K562 (cell line): ENCODE data around the gene SIKE1. TPM values are rescaled to one million over a fixed set of nuclear protein-coding genes. Genes with fewer than 3 reads are reported as not detected.

Experiments
- ARID1B ChIP-seq: fragments of 450-650 bp; IDR thresholded peaks from 2 replicates; pipeline ENCODE4 v1.6.1; 2016; ENCODE audit warnings: antibody characterized with exemption, mild to moderate bottlenecking, inconsistent platforms
- FOXK2 ChIP-seq, 2 experiments: fragments of 450-650 bp; IDR thresholded peaks in 1 of 2; conservative IDR thresholded peaks in 1 of 2; 2 replicates each; pipeline ENCODE4 v1.6.1; 2016; ENCODE audit warnings: low read depth in 2 of 2, mild to moderate bottlenecking in 1 of 2
- GATA2 ChIP-seq: sonication (generic); formaldehyde crosslinking; IDR thresholded peaks from 2 replicates; pipeline ENCODE4 v1.4.0; 2020; ENCODE audit warnings: mild to moderate bottlenecking, missing genetic modification reagents
- GTF2E2 ChIP-seq: fragments of 200-800 bp; sonication (Bioruptor generic); IDR thresholded peaks from 2 replicates; pipeline ENCODE4 v1.6.1; 2016; ENCODE audit warnings: missing genetic modification characterization, missing compliant biosample characterization
- HEY1 ChIP-seq: fragments of 250-450 bp; sonication (Bioruptor Pico); IDR thresholded peaks from 2 replicates; pipeline ENCODE4 v1.5.0; 2020; ENCODE audit warnings: mild to moderate bottlenecking, moderate library complexity, borderline replicate concordance
- PHTF2 ChIP-seq: fragments of 250-450 bp; sonication (Bioruptor Pico); IDR thresholded peaks from 2 replicates; pipeline ENCODE4 v1.5.0; 2021; ENCODE audit warnings: mild to moderate bottlenecking
- SMAD4 ChIP-seq: fragments of 250-450 bp; sonication (Bioruptor Pico); conservative IDR thresholded peaks from 2 replicates; pipeline ENCODE4 v1.8.0; 2021; ENCODE audit warnings: inconsistent platforms, mild to moderate bottlenecking, moderate library complexity
- SMC3 ChIP-seq: conservative IDR thresholded peaks from 2 replicates; pipeline ENCODE4 v1.6.1; 2011; ENCODE audit warnings: low read depth, low read length, improper control_type of control experiment; ENCODE audit not compliant: insufficient read depth
- ZBTB26 ChIP-seq: fragments of 450-650 bp; formaldehyde crosslinking; IDR thresholded peaks from 2 replicates; pipeline ENCODE4 v1.4.0; 2022; ENCODE audit warnings: missing genetic modification characterization
- ZNF140 ChIP-seq: fragments of 250-450 bp; sonication (Bioruptor Pico); IDR thresholded peaks from 2 replicates; pipeline ENCODE4 v1.8.0; 2021; ENCODE audit warnings: moderate library complexity, mild to moderate bottlenecking, inconsistent platforms
- ZNF354B ChIP-seq: fragments of 250-450 bp; sonication (Bioruptor Pico); IDR thresholded peaks from 2 replicates; pipeline ENCODE4 v1.4.0; 2020
- ZNF609 ChIP-seq: sonication (generic); formaldehyde crosslinking; IDR thresholded peaks from 2 replicates; pipeline ENCODE4 v1.8.1; 2023; ENCODE audit warnings: missing genetic modification reagents, mild to moderate bottlenecking, borderline replicate concordance
- ZNF655 ChIP-seq: fragments of 250-450 bp; sonication (Bioruptor Pico); IDR thresholded peaks from 2 replicates; pipeline ENCODE4 v1.5.0; 2021
- ZNF79 ChIP-seq: fragments of 250-450 bp; sonication (Bioruptor Pico); IDR thresholded peaks from 2 replicates; pipeline ENCODE4 v1.4.0; 2020; ENCODE audit warnings: low read depth, mild to moderate bottlenecking, moderate library complexity
- polyA plus RNA-seq, 8 experiments: library from polyadenylated mRNA; depleted of rRNA in 4 of 8; stranded (reverse) in 5 of 8; unstranded in 3 of 8; fragments of >200 nt; fragmentation: Nextera tagmentation in 2 of 8; fragmentation: Illumina TruSeq in 1 of 8; extraction: Ambion mirVana in 2 of 8; extraction: Trizol in 1 of 8; gene quantifications; 2 replicates each; pipeline versions ENCODE4 v1.2.1 to v1.2.3, GENCODE V29; 2011 to 2014; ENCODE audit warnings: inconsistent platforms in 1 of 8, missing spikeins in 1 of 8
- total RNA-seq, 7 experiments: library from RNA; depleted of rRNA in 6 of 7; stranded (reverse); fragments of >200 nt in 6 of 7; fragmentation: Illumina TruSeq in 2 of 7; extraction: Trizol in 2 of 7; gene quantifications; 2 replicates each; pipeline versions ENCODE4 v1.2.1 to v1.2.3, GENCODE V29; 2011 to 2021; ENCODE audit warnings: low replicate concordance in 1 of 7
- TF ChIP-seq, protein P1 (sequence below), 2 experiments: fragments of 450-650 bp in 1 of 2; sonication (generic) in 1 of 2; formaldehyde crosslinking in 1 of 2; IDR thresholded peaks in 1 of 2; conservative IDR thresholded peaks in 1 of 2; 2 replicates each; pipeline versions ENCODE4 v1.6.1 to v1.8.1; 2016 to 2023; ENCODE audit warnings: mild to moderate bottlenecking in 2 of 2, moderate library complexity in 2 of 2, inconsistent platforms in 1 of 2, missing genetic modification reagents in 1 of 2
- TF ChIP-seq, protein P2 (sequence below), 2 experiments: fragments of 450-650 bp; conservative IDR thresholded peaks; 2 replicates each; pipeline ENCODE4 v1.6.1; 2017; ENCODE audit warnings: mild to moderate bottlenecking in 2 of 2, moderate library complexity in 2 of 2

The SIKE1 gene
- total and polyA plus RNA-seq, 9 of the 15 experiments (the other 6 are each of a cell fraction or from before 2014, with no cell fraction given) = 21.8 to 144 (median 76.3) TPM

- no peak; the same call in 1 of the 2 replicates for TF ChIP-seq ZNF609 (CRISPR knock-in tag)
- no peak for TF ChIP-seq HEY1 (CRISPR knock-in tag)
- no peak for TF ChIP-seq ZNF140 (CRISPR knock-in tag)
- no peak for TF ChIP-seq ZNF79 (CRISPR knock-in tag)
- peak; percentile 88 to 91 for TF ChIP-seq FOXK2 (conservative IDR thresholded peaks at IDR 0.05 in 1 of 2, IDR thresholded peaks at IDR 0.05 in 1 of 2; ENCODE audit: low read depth in 2 of 2)
- no peak for TF ChIP-seq GTF2E2
- no peak for TF ChIP-seq GATA2 (CRISPR knock-in tag)
- TF ChIP-seq ZNF655 (CRISPR knock-in tag) = no peak
- TF ChIP-seq, protein P1, sequence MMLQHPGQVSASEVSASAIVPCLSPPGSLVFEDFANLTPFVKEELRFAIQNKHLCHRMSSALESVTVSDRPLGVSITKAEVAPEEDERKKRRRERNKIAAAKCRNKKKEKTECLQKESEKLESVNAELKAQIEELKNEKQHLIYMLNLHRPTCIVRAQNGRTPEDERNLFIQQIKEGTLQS (IDR thresholded peaks at IDR 0.05) = no peak
- TF ChIP-seq, protein P1 (CRISPR knock-in tag; conservative IDR thresholded peaks at IDR 0.05) = 0 out of 2 replicates have a peak, but pooled peaks have one; percentile 42
- TF ChIP-seq, protein P2, sequence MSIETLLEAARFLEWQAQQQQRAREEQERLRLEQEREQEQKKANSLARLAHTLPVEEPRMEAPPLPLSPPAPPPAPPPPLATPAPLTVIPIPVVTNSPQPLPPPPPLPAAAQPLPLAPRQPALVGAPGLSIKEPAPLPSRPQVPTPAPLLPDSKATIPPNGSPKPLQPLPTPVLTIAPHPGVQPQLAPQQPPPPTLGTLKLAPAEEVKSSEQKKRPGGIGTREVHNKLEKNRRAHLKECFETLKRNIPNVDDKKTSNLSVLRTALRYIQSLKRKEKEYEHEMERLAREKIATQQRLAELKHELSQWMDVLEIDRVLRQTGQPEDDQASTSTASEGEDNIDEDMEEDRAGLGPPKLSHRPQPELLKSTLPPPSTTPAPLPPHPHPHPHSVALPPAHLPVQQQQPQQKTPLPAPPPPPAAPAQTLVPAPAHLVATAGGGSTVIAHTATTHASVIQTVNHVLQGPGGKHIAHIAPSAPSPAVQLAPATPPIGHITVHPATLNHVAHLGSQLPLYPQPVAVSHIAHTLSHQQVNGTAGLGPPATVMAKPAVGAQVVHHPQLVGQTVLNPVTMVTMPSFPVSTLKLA (conservative IDR thresholded peaks at IDR 0.05) = peak; percentile 78 to 91
- no peak for TF ChIP-seq PHTF2 (CRISPR knock-in tag)
- no peak for TF ChIP-seq ZNF354B (CRISPR knock-in tag)
- peak; percentile 67 for TF ChIP-seq ARID1B
- TF ChIP-seq SMC3 = no peak
- TF ChIP-seq ZBTB26 (CRISPR knock-in tag) = no peak
- TF ChIP-seq SMAD4 = peak; percentile 22; the same call in 1 of the 2 replicates
These were observed at the start of gene SIKE1 (continued) for GRCh38 chr1:114780344-114781226.
